ENCODE results near the gene POLR2M.

POLR2M gene

DNA sequence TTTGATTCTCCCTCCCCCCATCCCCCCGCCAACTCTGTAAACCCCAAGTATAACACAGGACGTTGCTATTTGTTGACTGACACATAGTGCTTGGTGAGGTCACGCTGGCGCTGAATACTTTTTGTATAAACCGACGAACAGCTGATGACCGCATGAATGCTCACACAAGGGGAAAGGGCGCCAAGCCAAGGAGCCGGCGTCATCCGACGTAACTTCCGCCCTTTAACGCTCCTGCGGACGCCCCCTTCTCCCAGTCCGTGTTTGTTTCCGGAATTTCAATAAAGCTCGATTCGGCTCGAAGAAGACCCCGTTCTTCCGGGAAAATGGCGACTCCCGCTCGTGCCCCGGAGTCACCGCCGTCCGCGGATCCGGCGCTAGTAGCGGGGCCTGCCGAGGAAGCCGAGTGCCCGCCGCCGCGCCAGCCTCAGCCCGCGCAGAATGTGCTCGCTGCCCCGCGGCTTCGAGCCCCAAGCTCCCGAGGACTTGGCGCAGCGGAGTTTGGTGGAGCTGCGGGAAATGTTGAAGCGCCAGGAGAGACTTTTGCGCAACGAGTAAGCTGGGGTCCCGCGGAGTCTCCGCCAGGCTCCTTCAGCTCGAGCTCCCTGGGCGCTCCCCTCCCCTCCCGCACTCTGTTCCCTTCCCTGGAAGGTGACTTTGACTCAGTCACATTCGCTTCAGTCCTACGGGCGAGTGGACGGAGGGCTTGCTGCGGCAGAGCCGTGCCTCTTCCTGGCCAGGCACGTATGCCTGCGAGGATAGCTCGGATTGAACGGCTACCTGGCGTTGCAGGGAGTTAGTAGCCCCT is at the start of gene POLR2M:
Gene POLR2M, plus strand, starts transcription at position 310 of the 805 bp plus-strand sequence. Its CDS starts 129 bp downstream, at position 439.
- DNase-seq = peak; percentile 95

DNA sequence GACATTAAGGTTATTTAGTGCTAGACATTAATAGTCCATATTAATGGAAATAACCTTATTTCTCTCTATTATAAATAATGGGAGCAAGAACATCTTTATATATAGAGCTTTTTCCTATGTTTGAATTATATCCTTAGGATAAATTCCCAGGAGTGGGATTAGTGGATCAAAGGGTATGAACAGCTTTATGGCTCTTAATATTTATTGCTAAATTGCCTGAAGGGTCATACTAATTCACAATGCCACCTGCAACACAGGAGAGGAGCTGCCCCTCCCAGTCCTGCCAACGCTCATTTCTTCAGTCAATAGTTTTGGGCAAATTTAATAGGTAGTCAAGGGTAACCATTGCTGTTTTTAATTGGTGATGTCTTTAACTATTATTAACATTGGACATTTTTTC is 48.9 kb upstream of the POLR2M start:
- no peak for DNase-seq

DNA sequence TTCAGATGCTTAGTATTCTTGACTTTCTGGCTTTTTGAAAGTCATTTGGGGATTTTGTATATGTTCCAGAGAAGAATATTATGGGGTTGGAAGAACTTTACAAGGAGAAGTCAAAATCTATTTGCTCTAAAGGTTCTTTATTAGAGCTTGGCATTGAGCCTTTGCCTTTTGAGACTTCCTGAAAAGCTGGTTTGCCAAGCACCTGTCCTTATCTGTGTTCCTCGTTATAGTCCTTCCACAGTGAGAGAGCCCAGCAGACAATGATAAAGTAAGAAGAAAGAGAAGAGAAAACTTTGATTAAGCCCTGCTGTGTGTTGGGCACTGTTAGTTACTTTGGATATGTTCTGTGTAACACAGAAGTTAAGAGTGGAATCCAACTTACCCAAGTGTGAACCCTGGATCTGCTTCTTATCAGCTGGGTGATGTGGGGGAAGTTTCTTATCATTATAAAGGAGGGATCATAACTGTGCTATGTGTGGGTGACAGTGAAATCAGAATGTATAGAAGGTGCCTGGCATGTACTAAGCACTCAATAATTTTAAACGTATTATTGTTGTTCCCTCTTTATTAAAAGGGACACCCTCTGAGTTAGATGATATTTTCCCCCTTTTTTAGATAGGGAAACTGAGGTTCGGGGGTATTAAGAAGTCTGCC is 44.3 kb upstream of the POLR2M start:
- DNase-seq = no peak

DNA sequence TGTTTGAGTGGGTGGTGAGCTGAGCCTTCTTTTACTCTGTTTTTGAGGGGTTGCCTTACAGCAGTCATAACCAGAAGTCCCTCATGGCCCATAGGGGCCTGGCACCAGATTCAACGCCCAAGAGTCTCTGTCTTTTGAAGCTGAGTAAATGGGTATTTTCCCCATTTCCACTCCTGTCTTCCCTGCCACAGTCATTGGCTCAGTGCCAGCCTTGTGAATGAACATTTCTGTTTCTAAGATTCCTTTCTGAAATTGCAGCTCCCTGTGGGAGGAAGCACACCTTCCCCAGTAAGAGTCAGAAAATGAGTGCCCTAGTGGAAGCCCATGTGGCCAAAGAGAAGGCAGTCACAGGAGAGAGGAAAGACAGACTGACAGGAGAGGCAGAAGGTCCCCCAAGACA is 43.7 kb upstream of the POLR2M start:
- DNase-seq = no peak

DNA sequence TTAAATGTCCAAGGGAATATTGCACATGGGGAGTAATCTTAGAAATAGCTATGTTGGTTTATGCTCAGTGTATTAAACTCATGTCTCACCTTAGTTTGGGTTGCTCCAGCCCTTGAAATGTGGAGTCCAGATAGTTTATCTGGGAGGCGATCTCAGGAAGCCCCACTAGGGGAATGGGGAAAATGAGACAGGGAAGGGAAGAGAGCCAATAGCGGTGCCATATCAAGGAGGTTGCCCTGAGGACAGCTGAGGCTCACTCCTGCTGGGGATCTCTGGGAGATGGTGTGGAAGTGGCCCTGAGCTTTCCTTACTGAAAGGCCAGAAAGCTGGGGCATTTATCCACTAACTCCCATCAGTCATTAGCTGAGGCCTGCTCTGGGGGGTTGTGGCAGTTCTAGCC is 43.3 kb upstream of the POLR2M start:
- DNase-seq = no peak

DNA sequence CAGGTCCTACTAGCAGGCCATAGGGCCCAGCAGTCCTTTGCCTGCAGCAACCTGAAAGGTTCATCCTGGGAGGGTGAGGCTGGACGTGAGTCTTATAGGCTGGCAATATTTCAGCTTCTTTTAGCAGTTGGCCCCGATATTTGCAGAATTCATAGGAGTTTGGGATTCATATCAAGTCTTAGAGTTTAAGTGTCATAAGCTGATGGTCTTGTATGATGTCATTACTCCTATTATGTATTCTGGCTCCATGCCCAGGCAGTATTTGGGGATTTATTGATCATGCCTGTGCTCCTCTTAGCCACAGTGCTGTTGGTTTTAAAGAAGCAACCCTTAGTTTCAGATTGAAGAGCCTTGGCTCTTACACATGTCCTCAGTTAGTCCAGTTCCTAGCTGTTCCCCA is 41.3 kb upstream of the POLR2M start:
- no peak for DNase-seq

DNA sequence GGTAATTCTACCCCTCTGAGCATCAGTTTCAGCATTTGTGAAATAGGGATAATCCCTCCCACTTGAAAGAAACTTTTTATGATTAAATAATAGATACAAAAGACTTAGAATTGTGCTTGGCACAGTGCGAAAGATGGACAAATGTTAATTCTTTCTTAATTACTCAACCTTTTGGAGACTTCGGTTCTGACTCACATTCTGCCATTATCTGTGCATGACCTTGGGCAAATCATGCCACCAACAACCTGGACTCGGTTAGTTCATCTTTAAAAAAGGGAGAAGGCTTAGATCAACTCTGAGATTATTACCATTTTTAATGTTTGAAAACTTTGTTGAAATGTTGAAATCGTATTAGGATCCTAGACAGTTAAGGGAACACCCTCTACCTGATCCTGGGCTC is 40.6 kb upstream of the POLR2M start:
- no peak for DNase-seq

DNA sequence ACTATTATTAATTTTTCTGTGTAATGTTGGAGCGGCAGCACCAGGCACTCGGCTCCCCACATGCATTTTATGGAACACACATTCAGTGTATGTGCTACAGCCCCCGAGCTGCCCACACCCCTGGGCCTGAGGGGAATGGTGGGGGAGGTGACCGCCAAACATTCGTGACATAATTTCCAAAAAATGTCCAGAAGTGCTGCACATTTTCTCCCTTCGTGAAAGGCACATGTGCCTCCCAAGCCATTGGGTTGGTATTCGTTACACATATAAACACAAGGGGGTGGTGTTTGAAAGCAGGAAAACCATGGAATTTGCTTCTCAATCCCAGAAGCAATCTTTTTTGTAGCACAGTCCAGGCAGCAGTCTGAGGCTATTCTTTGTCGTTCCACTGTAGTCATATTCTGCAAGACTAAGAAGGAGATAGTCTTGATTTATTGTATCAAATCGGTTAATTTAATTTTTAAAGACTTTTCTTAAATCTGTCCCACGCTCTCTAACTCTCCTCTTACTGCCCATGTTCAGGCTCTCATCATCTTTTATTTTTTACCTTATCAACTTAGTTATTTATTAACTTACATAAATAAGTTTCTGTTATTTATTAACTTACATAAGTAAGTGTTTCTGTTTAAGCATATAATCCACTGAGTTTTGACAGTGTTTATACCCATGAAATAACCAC is 39.2 kb upstream of the POLR2M start:
- peak; percentile 21 for DNase-seq

DNA sequence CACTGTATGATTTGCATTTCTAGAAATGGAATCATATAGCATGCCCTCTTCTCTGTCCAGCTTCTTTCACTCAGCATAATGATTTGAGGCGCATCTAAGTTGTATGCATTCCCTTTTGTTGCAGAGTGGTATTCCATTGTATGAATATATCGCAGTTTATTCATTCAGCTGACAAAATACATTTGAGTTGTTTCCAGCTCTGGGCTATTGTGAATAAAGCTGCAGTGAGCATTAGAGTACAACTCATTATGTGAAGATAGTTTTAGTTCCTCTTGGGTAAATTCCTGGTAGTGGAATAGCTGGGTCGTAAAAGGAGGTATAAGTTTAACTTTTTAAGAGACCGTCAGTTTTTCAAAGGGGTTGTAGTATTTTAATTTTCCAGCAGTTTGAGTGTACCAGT is 38.5 kb upstream of the POLR2M start:
- no peak for DNase-seq

DNA sequence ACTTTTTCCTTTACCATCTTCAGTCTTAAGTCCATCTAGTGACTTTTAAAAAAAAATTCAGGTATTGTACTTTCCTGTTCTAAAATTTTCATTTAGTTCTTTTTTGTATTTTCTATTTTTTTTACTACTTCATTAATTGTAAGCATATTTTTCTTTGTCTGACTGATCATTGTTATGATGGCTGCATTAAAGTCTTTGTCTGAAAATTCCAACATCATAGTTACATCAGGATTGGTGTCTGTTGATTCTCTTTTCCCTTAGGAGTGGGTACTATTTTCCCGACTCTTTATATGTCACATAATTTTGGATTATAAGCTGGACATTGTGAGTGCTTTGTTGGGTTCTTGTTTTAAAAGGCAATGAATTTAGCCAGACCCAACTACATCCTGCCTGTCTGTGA is 34.9 kb upstream of the POLR2M start:
- no peak for DNase-seq

DNA sequence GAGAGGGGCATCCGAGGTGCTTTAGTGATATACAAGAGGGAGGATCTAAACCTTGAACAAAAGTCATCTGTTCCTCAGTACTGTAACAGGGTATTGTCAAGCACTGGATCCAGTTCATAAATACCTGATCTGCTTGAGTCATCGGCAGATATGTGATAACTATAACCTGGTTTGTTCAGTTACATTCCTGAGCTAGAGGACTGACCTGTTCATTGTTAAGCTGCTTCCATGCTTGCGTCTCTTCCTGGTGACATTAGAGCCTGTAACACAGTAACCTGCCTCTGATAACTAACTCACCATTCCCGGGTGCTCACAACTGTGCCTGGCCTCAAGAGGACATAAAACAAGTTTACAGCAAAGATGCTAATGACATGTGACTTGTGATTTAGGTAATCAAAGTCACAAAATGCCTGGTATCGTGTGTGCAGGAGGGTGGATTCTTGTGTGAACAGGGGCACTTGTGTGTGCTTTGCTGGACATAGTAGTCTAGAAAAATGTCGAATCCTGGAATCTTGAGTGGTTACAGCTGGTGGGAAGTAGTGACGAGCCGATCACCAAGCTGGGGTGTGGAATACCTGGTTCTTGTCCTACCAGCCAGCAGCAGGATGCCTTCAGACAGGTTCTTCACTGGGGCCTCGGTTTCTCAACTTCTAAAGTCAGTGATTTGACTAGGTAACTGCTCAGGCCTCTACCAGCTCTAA is 30.9 kb upstream of the POLR2M start:
- DNase-seq = no peak

DNA sequence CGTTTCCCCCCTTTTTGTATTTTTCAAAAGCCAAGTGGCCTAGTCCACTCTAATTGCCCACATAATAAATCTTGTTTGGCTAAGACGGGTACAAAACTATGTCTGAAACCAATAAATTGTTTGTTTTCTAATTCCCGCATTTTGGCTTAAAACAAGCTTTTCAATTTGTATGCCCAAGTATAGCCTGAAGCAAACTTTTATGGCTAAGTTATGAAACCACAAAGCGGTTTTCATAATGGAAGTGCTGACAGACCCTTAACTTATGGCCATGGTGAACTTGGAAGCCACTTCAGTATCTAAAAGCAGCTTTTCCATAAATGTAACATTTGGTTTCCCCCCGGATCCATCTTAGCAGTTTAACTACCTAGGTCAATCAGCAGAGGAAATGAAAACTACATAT is 29.9 kb upstream of the POLR2M start:
- DNase-seq = no peak

DNA sequence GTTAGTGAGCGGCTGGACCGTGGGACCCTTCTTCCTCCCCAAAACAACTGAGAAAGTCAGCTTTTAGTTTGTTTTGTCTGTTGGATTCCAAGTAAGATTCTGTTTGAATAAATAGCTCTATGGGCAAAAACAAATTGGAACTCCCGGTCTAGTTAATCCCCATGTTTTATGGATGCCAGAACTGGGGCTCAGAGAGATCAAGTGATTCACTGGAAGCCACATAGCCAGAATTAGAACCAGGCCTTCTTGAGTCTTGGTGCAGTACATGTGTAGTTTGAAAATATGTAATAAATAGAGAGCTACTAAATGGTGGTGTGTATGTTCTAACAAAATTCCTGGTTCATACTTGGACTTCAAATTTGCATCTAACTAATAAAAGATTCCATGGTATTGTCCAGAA is 29.3 kb upstream of the POLR2M start:
- DNase-seq = no peak

DNA sequence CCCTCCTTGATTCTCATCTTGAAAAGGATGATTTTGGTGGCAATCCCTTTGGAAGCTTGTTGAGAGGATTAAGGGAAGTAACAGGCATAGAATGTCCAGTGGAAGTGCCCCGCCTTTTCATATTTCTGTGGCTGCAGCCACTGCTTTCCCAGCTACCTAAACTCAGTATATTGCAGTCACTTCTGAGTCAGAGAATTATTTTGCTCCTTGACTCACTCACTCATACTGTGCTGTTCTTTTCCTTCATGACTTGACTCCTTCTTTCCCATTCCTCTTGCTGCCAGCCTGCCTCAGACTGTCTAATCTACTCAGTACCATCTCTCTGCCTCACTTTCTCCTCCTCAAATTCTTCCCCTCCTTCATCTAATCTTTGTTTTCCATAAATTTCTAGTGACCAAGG is 26.5 kb upstream of the POLR2M start:
- no peak for DNase-seq

DNA sequence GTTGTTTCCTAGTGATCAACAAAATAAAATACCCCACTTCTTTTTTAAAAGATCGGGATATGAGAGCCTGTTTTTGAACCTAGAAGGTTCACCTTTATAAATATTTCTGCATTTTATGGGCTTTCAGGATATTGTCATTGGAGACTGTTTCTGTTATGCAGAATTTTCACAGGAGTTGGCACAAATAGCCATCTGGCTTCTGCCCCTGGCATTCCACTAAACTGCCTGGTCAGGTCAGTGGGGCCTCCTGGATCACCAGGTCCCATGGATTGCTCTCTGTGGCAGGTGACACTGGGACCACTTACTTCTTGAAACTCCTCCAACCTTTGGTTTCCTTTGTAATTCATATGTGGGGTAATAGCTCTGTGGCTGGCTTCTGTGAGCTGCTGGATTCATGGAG is 25.5 kb upstream of the POLR2M start:
- no peak for DNase-seq

DNA sequence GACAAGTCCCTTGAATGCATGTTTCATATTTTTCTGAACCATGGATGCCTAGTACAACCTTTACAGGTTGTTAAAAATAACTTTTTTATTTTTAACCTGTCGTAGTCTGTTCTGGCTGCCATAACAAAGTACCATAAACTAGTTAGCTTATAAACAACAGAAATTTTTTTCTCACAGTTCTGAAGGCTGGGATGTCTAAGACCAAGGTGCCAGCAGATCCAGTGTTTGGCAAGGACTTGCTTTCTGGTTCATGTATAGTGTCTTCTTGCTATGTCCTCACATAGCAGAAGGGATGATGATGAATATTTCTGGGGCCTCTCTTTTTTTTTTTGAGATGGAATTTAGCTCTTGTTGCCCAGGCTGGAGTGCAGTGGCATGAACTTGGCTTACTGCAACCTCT is 23.0 kb upstream of the POLR2M start:
- DNase-seq = no peak

DNA sequence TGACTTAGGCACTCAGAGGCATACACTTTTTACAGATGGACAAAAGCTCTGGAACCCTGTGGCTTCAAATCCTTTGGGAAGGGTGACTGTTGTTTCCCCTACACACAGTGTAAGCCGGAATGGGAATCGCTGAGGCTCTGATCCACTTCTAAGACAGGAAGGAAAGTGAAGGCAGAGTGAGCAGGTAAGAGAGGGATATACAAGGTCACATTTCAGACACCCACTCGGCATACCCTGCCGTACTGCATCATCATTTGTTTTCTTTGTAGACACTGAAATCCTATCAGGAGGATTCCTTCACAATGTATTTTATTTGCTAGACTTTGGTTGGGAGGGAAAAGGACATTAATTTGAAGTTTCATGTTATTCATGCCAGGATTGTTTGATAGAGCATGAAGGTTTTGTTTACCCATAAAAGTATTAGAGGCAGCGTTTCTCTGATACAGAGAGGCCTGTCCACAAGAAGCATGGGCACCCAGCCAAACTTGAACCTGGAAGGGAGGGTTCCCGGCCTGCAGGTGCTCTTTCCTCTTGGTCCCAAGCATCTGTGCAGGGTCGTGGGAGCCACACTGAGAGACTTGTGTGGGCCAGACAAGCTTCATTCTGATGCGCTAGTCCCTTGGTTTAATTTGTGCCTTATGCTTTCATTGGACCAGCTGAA is 21.9 kb upstream of the POLR2M start:
- DNase-seq = peak; percentile 3

DNA sequence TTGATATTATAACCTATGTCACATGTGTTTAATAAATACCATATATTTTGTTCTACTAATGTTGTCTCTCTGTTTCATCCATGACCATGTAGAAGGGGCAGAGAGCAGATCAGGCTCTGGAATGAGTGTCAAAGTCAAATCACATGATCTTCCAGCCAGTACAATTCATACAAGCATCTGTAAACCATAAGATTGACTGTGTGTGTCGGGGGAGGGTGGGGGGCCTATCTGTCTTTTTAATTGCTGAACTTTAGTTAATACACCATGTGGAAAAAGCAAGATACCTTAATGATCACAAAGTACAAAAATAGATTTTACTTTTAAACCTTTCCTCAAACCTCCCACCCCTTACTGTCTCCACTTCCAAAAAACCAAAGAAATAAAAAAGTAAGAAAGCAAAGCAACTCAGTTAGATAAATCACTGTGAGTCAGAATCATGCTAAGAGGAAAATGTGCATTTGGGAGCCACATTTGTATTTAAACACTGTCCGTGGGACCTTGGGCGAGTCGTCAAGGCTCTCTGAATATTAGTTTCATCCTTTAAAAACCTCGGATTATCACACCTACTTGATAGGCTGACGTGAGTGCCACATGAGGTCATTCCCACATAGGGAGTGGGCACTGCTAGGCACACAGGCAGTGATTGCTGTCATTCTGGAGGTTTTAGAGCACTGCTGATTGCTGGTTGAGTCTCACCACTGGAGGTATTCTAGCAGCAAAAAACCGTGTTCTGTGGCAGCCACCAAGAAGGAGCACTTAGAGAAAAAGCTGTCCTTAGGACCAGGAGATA is 21.0 kb upstream of the POLR2M start:
- no peak for DNase-seq

DNA sequence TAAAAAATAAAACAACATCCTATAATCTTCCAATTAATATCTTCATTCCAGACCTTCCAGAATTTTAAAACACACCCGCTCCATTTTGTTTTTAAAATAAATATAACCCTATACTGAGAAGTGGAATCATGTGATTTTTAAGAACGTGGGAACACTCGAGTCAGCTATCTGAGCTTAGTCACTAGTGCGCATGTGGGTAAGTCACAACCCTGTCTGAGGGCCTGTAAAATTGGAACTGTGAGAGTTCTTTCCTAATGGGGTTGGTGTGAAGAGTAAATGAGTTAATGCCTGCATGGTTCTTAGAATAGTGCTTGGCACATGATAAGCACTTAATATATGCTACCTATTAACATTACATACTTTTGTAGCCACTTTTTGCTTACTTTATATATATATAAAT is 19.9 kb upstream of the POLR2M start:
- DNase-seq = no peak

DNA sequence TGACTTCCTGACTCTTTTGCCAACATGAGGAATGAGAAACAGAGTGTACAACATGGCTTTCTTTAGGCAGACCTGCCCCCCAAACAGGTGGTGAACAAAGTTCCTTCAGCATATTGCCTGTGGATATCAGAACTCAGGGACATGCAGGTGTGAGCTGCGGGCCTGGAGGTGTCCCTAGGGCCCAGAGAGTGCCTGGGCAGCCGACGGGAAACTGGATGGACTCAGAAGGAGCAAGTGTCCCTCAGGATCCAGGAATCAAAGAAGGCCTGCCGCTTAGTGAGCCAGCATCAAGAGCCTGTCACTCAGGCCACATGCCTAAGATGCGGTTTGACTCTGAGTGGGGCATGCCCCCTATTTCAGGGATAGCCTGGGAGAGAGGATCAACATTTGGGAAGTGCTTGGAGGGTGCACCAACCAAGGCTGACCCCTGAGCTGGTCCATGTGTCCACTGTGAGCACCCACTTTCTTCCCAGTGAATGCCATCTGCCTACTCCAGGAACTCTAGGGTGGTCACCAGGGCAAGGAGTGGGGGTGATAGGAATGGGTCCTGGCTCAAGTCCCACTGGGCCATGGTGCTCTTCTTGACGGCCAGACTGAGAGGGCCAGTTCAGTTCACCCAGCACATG is 16.1 kb upstream of the POLR2M start:
- DNase-seq = no peak

DNA sequence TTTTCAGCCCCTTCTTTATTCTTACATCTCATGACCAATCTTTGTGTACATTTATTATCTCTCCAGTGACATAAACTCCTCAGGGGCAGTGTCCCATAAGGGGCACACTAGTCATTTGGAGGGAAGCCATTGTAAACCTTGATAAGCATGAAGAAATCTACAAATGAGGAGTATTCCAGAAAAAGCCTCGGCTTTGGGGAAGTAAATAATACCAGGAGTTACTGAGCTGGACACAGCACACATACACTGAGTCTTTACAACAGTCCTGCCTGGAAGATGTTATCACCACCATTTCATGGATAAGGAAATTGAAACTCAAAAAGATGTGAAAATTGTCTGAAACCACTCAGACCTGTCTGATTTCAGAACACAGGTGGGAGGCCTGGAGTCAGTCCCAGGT is 15.4 kb upstream of the POLR2M start:
- no peak for DNase-seq

DNA sequence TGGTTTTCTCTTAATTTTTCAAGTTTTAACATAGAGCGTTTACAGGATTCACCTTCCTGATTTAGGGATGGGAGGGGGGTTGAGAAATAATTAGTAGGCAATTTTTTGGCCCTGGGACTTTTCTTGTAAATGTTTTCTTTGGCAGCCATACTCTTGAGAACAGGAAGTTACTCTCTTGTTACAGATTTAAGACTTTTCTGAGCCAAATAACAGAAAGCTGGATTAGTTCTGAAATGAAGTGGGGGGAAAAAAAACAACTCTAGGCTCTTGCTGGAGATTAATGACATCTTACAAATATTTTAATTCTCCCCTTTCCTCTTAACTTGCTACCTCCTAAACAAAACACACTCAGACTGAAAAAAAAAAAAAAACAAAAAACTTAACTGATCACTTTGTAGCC is 13.8 kb upstream of the POLR2M start:
- no peak for DNase-seq
